ENCODE measurements around the gene CERCAM.
"Not testable (repeated sequence)": the region's sequence is repeated elsewhere in the genome, so short reads cannot be mapped to it uniquely, and the experiment has no call there.

DNA sequence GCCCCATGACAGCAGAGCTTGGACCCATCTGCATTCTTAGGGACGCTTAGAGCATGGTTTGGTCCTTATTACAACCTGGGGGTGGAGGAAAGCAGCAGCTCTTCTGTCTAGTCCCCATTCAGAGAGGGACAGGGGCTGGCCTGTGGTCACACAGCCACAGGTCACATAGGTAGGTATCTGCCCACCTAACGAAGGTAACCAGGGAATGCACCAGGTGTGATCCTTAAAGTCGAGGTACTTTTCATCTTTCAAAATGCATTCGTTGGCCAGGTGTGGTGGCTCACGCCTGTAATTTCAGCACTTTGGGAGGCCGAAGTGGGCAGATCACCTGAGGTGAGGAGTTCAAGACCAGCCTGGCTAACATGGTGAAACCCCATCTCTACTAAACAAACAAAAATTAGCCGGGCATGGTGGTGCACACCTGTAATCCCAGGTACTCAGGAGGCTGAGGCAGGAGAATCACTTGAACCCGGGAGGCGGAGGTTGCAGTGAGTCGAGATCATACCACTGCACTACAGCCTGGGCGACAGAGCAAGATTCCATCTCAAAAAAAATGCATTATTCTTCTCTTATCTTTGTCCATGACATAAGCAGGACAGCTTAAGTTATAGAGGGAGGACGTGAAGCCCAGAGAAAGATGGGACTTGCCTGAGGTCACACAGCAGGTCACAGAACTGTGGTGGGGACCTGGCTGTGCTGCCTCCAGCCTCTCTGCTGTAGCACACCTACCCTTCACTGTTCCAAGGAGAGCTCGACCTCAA is 1.5 kb downstream of the CERCAM start:
- TF ChIP-seq RAD21 (IDR thresholded peaks at IDR 0.05); CTCF (IDR thresholded peaks at IDR 0.05; ENCODE audit: low read depth, low read length, missing input control); ATF3 (IDR thresholded peaks at IDR 0.05); REST (IDR thresholded peaks at IDR 0.05); TAF1 (conservative IDR thresholded peaks at IDR 0.05): not testable (repeated sequence)

All from liver (tissue), 3 donors.